Dendritic cell treated with granulocyte-macrophage colony-stimulating factor and Interleukin-4, amounts not matched to agents 40 ng/mL and 50 ng/mL, for 4 days (primary cell): ENCODE results near the gene NDST3.
"Not testable (repeated sequence)": the region's sequence is repeated elsewhere in the genome, so short reads cannot be mapped to it uniquely, and the experiment has no call there.

Source experiments
- H3K27ac Mint-ChIP-seq: one replicate; pipeline ENCODE4 v1.8.0; 2022; ENCODE audit warnings: mild to moderate bottlenecking, mixed read lengths
- H3K27me3 Mint-ChIP-seq: one replicate; pipeline ENCODE4 v1.8.0; 2022; ENCODE audit warnings: mild to moderate bottlenecking, mixed read lengths
- H3K36me3 Mint-ChIP-seq: one replicate; pipeline ENCODE4 v1.8.0; 2022; ENCODE audit warnings: low read depth, mixed read lengths
- H3K4me1 Mint-ChIP-seq: one replicate; pipeline ENCODE4 v1.8.0; 2022; ENCODE audit warnings: low read depth, mixed read lengths
- H3K4me3 Mint-ChIP-seq: one replicate; pipeline ENCODE4 v1.8.0; 2022; ENCODE audit warnings: mild to moderate bottlenecking, moderate library complexity, mixed read lengths
- H3K9me3 Mint-ChIP-seq: one replicate; pipeline ENCODE4 v1.8.0; 2022; ENCODE audit warnings: mixed read lengths
- intact Hi-C: fragments of 100-400 bp; cut with micrococcal nuclease; formaldehyde crosslinking; loops from one replicate; pipeline ENCODE4 v1.15.0; 2022

NDST3 gene

GRCh38 chr4:118279328-118279727 lies 245.0 kb downstream of the NDST3 start:
- Mint-ChIP-seq H3K4me3 (peak overlapping the region; percentile 93), H3K36me3 (peaks cover 35% of the 10 kb centered on the region), H3K27me3 (no peaks in the 10 kb centered on the region), H3K9me3 (peaks cover 8% of the 10 kb centered on the region), H3K4me1 (peaks cover 51% of the 10 kb centered on the region), H3K27ac (peak overlapping the region; percentile 99)
- intact Hi-C loops: loop anchor here (2.0 to 5.0 kb wide), 2 partner anchors 311 to 403 kb away; no protein-coding TSS in a partner anchor

GRCh38 chr4:118279920-118280432 lies 245.7 kb downstream of the NDST3 start:
- peaks cover 35% of the 10 kb centered on the region for H3K36me3 Mint-ChIP-seq
- H3K27ac Mint-ChIP-seq: no peak overlapping the region
- H3K4me3 Mint-ChIP-seq: peak overlapping the region; percentile 93
- intact Hi-C loops: loop anchor here (2.0 to 5.0 kb wide), 3 partner anchors 72 to 402 kb away; partner anchors contain the start of gene PRSS12
- H3K27me3 Mint-ChIP-seq: no peaks in the 10 kb centered on the region
- peaks cover 8% of the 10 kb centered on the region for H3K9me3 Mint-ChIP-seq
- peaks cover 55% of the 10 kb centered on the region for H3K4me1 Mint-ChIP-seq

- H3K9me3 Mint-ChIP-seq: peaks cover 2% of the 10 kb centered on the region
- H3K27ac Mint-ChIP-seq: no peak overlapping the region
- peaks cover 48% of the 10 kb centered on the region for H3K4me1 Mint-ChIP-seq
- peaks cover 35% of the 10 kb centered on the region for H3K36me3 Mint-ChIP-seq
- H3K4me3 Mint-ChIP-seq: no peak overlapping the region
- no peaks in the 10 kb centered on the region for H3K27me3 Mint-ChIP-seq
- intact Hi-C loops: loop anchor here (5.0 kb wide), 1 partner anchor 72 kb away; the partner anchor contains the start of gene PRSS12
Observed at GRCh38 chr4:118280501-118281218, 246.4 kb downstream of the NDST3 start.

GRCh38 chr4:118281611-118282442 lies 247.5 kb downstream of the NDST3 start:
- H3K4me1 Mint-ChIP-seq: peaks cover 45% of the 10 kb centered on the region
- peaks cover 35% of the 10 kb centered on the region for H3K36me3 Mint-ChIP-seq
- no peaks in the 10 kb centered on the region for H3K9me3 Mint-ChIP-seq
- intact Hi-C loops: loop anchor here (5.0 kb wide), 1 partner anchor 70 kb away; the partner anchor contains the start of gene PRSS12
- no peak overlapping the region for H3K27ac Mint-ChIP-seq
- H3K4me3 Mint-ChIP-seq: no peak overlapping the region
- no peaks in the 10 kb centered on the region for H3K27me3 Mint-ChIP-seq

GRCh38 chr4:118282692-118283091 lies 248.4 kb downstream of the NDST3 start:
- H3K36me3 Mint-ChIP-seq: peaks cover 35% of the 10 kb centered on the region
- no peaks in the 10 kb centered on the region for H3K27me3 Mint-ChIP-seq
- H3K27ac Mint-ChIP-seq: no peak overlapping the region
- no peak overlapping the region for H3K4me3 Mint-ChIP-seq
- intact Hi-C loops: loop anchor here (5.0 kb wide), 1 partner anchor 70 kb away; the partner anchor contains the start of gene PRSS12
- no peaks in the 10 kb centered on the region for H3K9me3 Mint-ChIP-seq
- H3K4me1 Mint-ChIP-seq: peaks cover 45% of the 10 kb centered on the region

- Mint-ChIP-seq H3K36me3 (peaks cover 24% of the 10 kb centered on the region), H3K27ac (no peak overlapping the region), H3K27me3 (no peaks in the 10 kb centered on the region), H3K4me1 (peaks cover 35% of the 10 kb centered on the region), H3K4me3 (no peak overlapping the region), H3K9me3 (no peaks in the 10 kb centered on the region)
- intact Hi-C loops: loop anchor here (5.0 kb wide), 1 partner anchor 68 kb away; the partner anchor contains the start of gene PRSS12
Observed at GRCh38 chr4:118284169-118284568, 249.9 kb downstream of the NDST3 start.

- no peak overlapping the region for H3K4me3 Mint-ChIP-seq
- peaks cover 31% of the 10 kb centered on the region for H3K4me1 Mint-ChIP-seq
- H3K9me3 Mint-ChIP-seq: no peaks in the 10 kb centered on the region
- no peak overlapping the region for H3K27ac Mint-ChIP-seq
- intact Hi-C loops: no loop called here
- H3K27me3 Mint-ChIP-seq: no peaks in the 10 kb centered on the region
- peaks cover 13% of the 10 kb centered on the region for H3K36me3 Mint-ChIP-seq
Observed at GRCh38 chr4:118285931-118286330, 251.6 kb downstream of the NDST3 start.

GRCh38 chr4:118286685-118287084 lies 252.4 kb downstream of the NDST3 start:
- H3K4me1 Mint-ChIP-seq: peaks cover 24% of the 10 kb centered on the region
- intact Hi-C loops: no loop called here
- peaks cover 5% of the 10 kb centered on the region for H3K36me3 Mint-ChIP-seq
- H3K27ac Mint-ChIP-seq: no peak overlapping the region
- no peaks in the 10 kb centered on the region for H3K27me3 Mint-ChIP-seq
- H3K9me3 Mint-ChIP-seq: no peaks in the 10 kb centered on the region
- no peak overlapping the region for H3K4me3 Mint-ChIP-seq

GRCh38 chr4:118287711-118288451 lies 253.6 kb downstream of the NDST3 start:
- Mint-ChIP-seq H3K9me3 (no peaks in the 10 kb centered on the region), H3K4me1 (peaks cover 15% of the 10 kb centered on the region), H3K36me3 (no peaks in the 10 kb centered on the region), H3K27me3 (no peaks in the 10 kb centered on the region), H3K27ac (no peak overlapping the region), H3K4me3 (no peak overlapping the region)
- intact Hi-C loops: no loop called here

GRCh38 chr4:118289794-118290193 lies 255.5 kb downstream of the NDST3 start:
- Mint-ChIP-seq H3K9me3 (no peaks in the 10 kb centered on the region), H3K27ac (no peak overlapping the region), H3K4me1 (no peaks in the 10 kb centered on the region), H3K27me3 (no peaks in the 10 kb centered on the region), H3K4me3 (no peak overlapping the region), H3K36me3 (no peaks in the 10 kb centered on the region)
- intact Hi-C loops: no loop called here

- Mint-ChIP-seq H3K4me3 (no peak overlapping the region), H3K9me3 (no peaks in the 10 kb centered on the region), H3K4me1 (no peaks in the 10 kb centered on the region), H3K36me3 (no peaks in the 10 kb centered on the region), H3K27me3 (no peaks in the 10 kb centered on the region), H3K27ac (no peak overlapping the region)
- intact Hi-C loops: no loop called here
Observed at GRCh38 chr4:118290951-118291350, 256.7 kb downstream of the NDST3 start.

- Mint-ChIP-seq H3K9me3 (no peaks in the 10 kb centered on the region), H3K27me3 (no peaks in the 10 kb centered on the region), H3K4me1 (no peaks in the 10 kb centered on the region), H3K27ac (no peak overlapping the region), H3K4me3 (no peak overlapping the region), H3K36me3 (no peaks in the 10 kb centered on the region)
- intact Hi-C loops: no loop called here
Observed at GRCh38 chr4:118296729-118297128, 262.4 kb downstream of the NDST3 start.

GRCh38 chr4:118299619-118300018 lies 265.3 kb downstream of the NDST3 start:
- H3K9me3 Mint-ChIP-seq, H3K4me3 Mint-ChIP-seq, intact Hi-C loops, H3K4me1 Mint-ChIP-seq, H3K27me3 Mint-ChIP-seq, H3K36me3 Mint-ChIP-seq, H3K27ac Mint-ChIP-seq: not testable (repeated sequence)
